Endothelial cell of umbilical vein (primary cell): Measurements from ENCODE around the gene FAM98C. TPM values are rescaled to one million over a fixed set of nuclear protein-coding genes. Genes with fewer than 3 reads are reported as not detected.

ENCODE experiments used
- BruUV-seq: library from RNA; stranded (reverse); fragments of 400-500 nt; replicated peaks from 2 replicates; lab custom pipeline; 2021; lab: Mats Ljungman, UMichigan
- CTCF ChIA-PET: fragments of 300-600, 350-600 bp; sonication (Branson Sonifier 250); formaldehyde crosslinking; loops from one replicate; lab custom pipeline; 2021; ENCODE audit warnings: antibody characterized with exemption, inconsistent platforms; lab: Charles Lee
- POLR2A ChIA-PET: fragments of 300-600, 350-600 bp; sonication (Branson Sonifier 250); formaldehyde crosslinking; loops from one replicate; lab custom pipeline; 2021; ENCODE audit warnings: antibody characterized with exemption, inconsistent platforms; lab: Charles Lee
- DNase-seq: peaks from one replicate; pipeline ENCODE4 v3.0.0-alpha.2; 2011; ENCODE audit warnings: low read depth, low spot score
- FAIRE-seq: peaks from 2 replicates; lab custom pipeline; 2011; peaks lifted over from hg19 to GRCh38; lab: Jason Lieb, UNC
- H2AFZ ChIP-seq: 2 replicates; pipeline ENCODE4 v1.6.0; 2012; ENCODE audit warnings: low read depth, low read length, control low read depth, inconsistent platforms
- H3K27ac ChIP-seq: 2 replicates; pipeline ENCODE4 v1.5.1; 2011; ENCODE audit warnings: low read depth, mild to moderate bottlenecking, control low read depth, low read length, moderate library complexity; ENCODE audit not compliant: insufficient read depth
- H3K27me3 ChIP-seq, 2 experiments: 2 replicates each; pipeline versions ENCODE4 v1.6.0 to v1.6.1; 2011; ENCODE audit warnings: low read length in 2 of 2, mixed read lengths in 1 of 2; ENCODE audit not compliant: control insufficient read depth in 2 of 2, insufficient read depth in 2 of 2
- H3K36me3 ChIP-seq, 2 experiments: 2 replicates in 1 of 2; 3 replicates in 1 of 2; pipeline ENCODE4 v1.5.1; 2011; ENCODE audit warnings: low read length in 2 of 2, mild to moderate bottlenecking in 1 of 2, moderate library complexity in 1 of 2; ENCODE audit not compliant: control insufficient read depth in 2 of 2, insufficient read depth in 2 of 2; ENCODE audit errors: extremely low read depth in 1 of 2
- H3K4me1 ChIP-seq: 3 replicates; pipeline ENCODE4 v1.5.1; 2011; ENCODE audit warnings: mild to moderate bottlenecking, low read length; ENCODE audit not compliant: control insufficient read depth, insufficient read depth; ENCODE audit errors: extremely low read depth
- H3K4me2 ChIP-seq: 2 replicates; pipeline ENCODE4 v1.6.1; 2011; ENCODE audit warnings: low read length, control low read depth, mixed read lengths; ENCODE audit not compliant: insufficient read depth
- H3K4me3 ChIP-seq, 3 experiments: fragments of 200-600 bp in 1 of 3; sonication (generic), shearing (Covaris generic) in 1 of 3; replicated peaks in 1 of 3; 2 replicates each; pipeline ENCODE4 v1.5.1; 2011 to 2016; ENCODE audit warnings: control low read depth in 3 of 3, low read length in 3 of 3, mild to moderate bottlenecking in 2 of 3, inconsistent platforms in 1 of 3, low read depth in 1 of 3, moderate library complexity in 1 of 3; ENCODE audit not compliant: insufficient read depth in 1 of 3
- H3K79me2 ChIP-seq: 2 replicates; pipeline ENCODE4 v1.6.0; 2012; ENCODE audit warnings: low read length, inconsistent platforms; ENCODE audit not compliant: control insufficient read depth, insufficient read depth
- H3K9ac ChIP-seq: replicated peaks from 2 replicates; pipeline ENCODE3; 2011; ENCODE audit warnings: low read length, control low read depth; ENCODE audit not compliant: insufficient read depth; ENCODE audit errors: extremely low read depth
- H3K9me1 ChIP-seq: replicated peaks from 3 replicates; pipeline ENCODE4 v1.6.0; 2011; ENCODE audit warnings: mild to moderate bottlenecking, low read length; ENCODE audit not compliant: control insufficient read depth, insufficient read depth; ENCODE audit errors: extremely low read depth
- H3K9me3 ChIP-seq: replicated peaks from 2 replicates; pipeline ENCODE4 v1.5.1; 2012; ENCODE audit warnings: low read length, inconsistent platforms; ENCODE audit not compliant: control insufficient read depth, insufficient read depth
- H4K20me1 ChIP-seq: replicated peaks from 2 replicates; pipeline ENCODE3; 2011; ENCODE audit warnings: mild to moderate bottlenecking, low read length; ENCODE audit not compliant: control insufficient read depth, insufficient read depth; ENCODE audit errors: extremely low read depth
- FOS ChIP-seq: IDR thresholded peaks from 2 replicates; pipeline ENCODE4 v1.6.1; 2011; ENCODE audit warnings: mild to moderate bottlenecking, low read length, moderate library complexity, borderline replicate concordance; ENCODE audit not compliant: insufficient read depth
- GATA2 ChIP-seq: IDR thresholded peaks from 2 replicates; pipeline ENCODE4 v1.7.0; 2011; ENCODE audit warnings: low read depth, mild to moderate bottlenecking, moderate library complexity, mixed read lengths, low read length; ENCODE audit not compliant: insufficient read length, insufficient read depth
- JUN ChIP-seq: IDR thresholded peaks from 2 replicates; pipeline ENCODE4 v1.6.1; 2011; ENCODE audit warnings: borderline replicate concordance, low read depth; ENCODE audit not compliant: insufficient read length, insufficient read depth
- POLR2A ChIP-seq: IDR thresholded peaks from 2 replicates; pipeline ENCODE4 v1.6.1; 2012; ENCODE audit warnings: low read depth, mild to moderate bottlenecking, control low read depth, low read length
- POLR2AphosphoS5 ChIP-seq: IDR thresholded peaks from 2 replicates; pipeline ENCODE4 v1.6.1; 2012; ENCODE audit warnings: low read depth, mild to moderate bottlenecking, control low read depth, low read length, moderate library complexity; ENCODE audit not compliant: insufficient read depth
- dilution Hi-C: fragments of 300-500 bp; cut with MboI; formaldehyde crosslinking; loops from one replicate; pipeline ENCODE4 v1.15.0; 2019; ENCODE audit warnings: low sequenced_read_pairs; ENCODE audit not compliant: extremely low pct_ligation_motif_present
- intact Hi-C: fragments of 100-400 bp; cut with micrococcal nuclease; formaldehyde crosslinking; loops from one replicate; pipeline ENCODE4 v1.10.0; 2022
- polyA plus RNA-seq, 4 experiments: library from polyadenylated mRNA; depleted of rRNA in 3 of 4; stranded (reverse) in 3 of 4; unstranded in 1 of 4; fragments of >200 nt; gene quantifications; 2 replicates each; pipeline versions ENCODE4 v1.2.1 to v1.2.3, GENCODE V29; 2011 to 2012; ENCODE audit warnings: missing spikeins in 1 of 4
- total RNA-seq: library from RNA; stranded (reverse); gene quantifications from 2 replicates; pipeline ENCODE4 v1.2.3, GENCODE V29; 2021
- TF ChIP-seq, protein P1 (sequence below), 2 donors: IDR thresholded peaks; 1 replicate in 1 of 2; 2 replicates in 1 of 2; pipeline ENCODE4 v1.5.1; 2011; ENCODE audit warnings: low read length in 2 of 2, mild to moderate bottlenecking in 2 of 2, moderate library complexity in 2 of 2, control low read depth in 1 of 2, inconsistent platforms in 1 of 2, low read depth in 1 of 2; ENCODE audit not compliant: insufficient read depth in 1 of 2; ENCODE audit errors: extremely low read depth in 1 of 2
- TF ChIP-seq, protein P2 (sequence below): IDR thresholded peaks from 2 replicates; pipeline ENCODE4 v1.6.1; 2011; ENCODE audit not compliant: insufficient read depth, insufficient read length

FAM98C gene
- total and polyA plus RNA-seq, 2 donors (not counting 3 experiments of a cell fraction or from before 2014, with no cell fraction given), result 12.6 to 13.0 TPM

DNA sequence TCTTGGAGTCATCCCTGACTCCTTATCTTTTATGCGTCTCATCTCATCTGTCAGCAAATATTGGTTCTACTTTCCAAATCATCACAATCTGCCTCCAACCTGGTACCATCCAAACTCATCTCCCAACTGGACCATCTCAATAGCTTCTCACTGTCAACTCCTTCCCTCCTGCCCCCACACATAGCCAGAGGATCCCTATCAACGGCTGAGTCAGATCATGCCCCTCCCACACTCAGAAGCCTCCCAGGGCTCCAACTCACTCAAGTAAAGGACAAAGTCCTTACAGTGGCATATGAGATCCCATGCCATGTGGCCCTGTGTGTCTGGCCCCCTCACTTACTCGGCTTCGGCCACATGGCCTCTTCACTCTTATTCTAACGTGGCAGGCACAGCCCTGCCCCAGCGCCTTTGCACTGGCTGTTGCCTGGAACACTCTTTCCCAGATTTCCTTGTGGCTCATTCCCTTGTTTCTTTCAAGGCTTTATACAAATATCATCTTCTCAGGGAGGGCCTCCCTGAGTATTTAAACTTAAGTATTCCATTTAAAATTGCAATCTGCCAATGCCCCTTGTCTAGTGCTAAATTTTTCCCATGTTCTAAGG lies 10.1 kb upstream of the FAM98C start:
- Histone ChIP-seq H3K27ac (no peak overlapping the region), H3K36me3 (peaks cover 0 to 5% of the 10 kb centered on the region in 2 experiments), H3K79me2 (peaks cover 18% of the 10 kb centered on the region), H3K9ac (no peak overlapping the region), H4K20me1 (no peaks in the 10 kb centered on the region), H3K9me1 (no peaks in the 10 kb centered on the region), H2AFZ (no peak overlapping the region), H3K27me3 (no peaks in the 10 kb centered on the region), H3K4me2 (no peak overlapping the region), H3K4me3 (no peak overlapping the region), H3K4me1 (peaks cover 13% of the 10 kb centered on the region), H3K9me3 (no peaks in the 10 kb centered on the region)
- FAIRE-seq, result peak; percentile 69
- BruUV-seq, result no TSS peak
- dilution Hi-C loops (no loop called here), intact Hi-C loops (no loop called here)
- ChIA-PET POLR2A (no interaction called here), CTCF (interaction anchor here (1.6 kb wide), 1 partner anchor 10 kb away, joined by 7 read pairs; the partner anchor contains the start of gene FAM98C)
- TF ChIP-seq FOS, result peak; percentile 16
- TF ChIP-seq, protein P1, sequence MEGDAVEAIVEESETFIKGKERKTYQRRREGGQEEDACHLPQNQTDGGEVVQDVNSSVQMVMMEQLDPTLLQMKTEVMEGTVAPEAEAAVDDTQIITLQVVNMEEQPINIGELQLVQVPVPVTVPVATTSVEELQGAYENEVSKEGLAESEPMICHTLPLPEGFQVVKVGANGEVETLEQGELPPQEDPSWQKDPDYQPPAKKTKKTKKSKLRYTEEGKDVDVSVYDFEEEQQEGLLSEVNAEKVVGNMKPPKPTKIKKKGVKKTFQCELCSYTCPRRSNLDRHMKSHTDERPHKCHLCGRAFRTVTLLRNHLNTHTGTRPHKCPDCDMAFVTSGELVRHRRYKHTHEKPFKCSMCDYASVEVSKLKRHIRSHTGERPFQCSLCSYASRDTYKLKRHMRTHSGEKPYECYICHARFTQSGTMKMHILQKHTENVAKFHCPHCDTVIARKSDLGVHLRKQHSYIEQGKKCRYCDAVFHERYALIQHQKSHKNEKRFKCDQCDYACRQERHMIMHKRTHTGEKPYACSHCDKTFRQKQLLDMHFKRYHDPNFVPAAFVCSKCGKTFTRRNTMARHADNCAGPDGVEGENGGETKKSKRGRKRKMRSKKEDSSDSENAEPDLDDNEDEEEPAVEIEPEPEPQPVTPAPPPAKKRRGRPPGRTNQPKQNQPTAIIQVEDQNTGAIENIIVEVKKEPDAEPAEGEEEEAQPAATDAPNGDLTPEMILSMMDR (IDR thresholded peaks at IDR 0.05; ENCODE audit: extremely low read depth in 1 of 2, insufficient read depth in 1 of 2, low read depth in 1 of 2, low read length in 2 of 2), result no peak
- TF ChIP-seq JUN, result no peak
- TF ChIP-seq, protein P2, sequence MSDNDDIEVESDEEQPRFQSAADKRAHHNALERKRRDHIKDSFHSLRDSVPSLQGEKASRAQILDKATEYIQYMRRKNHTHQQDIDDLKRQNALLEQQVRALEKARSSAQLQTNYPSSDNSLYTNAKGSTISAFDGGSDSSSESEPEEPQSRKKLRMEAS, result no peak
- TF ChIP-seq POLR2A, result no peak
- no peak for TF ChIP-seq POLR2AphosphoS5
- TF ChIP-seq GATA2, result no peak
- DNase-seq, result no peak
